ENCODE data around the gene TMEM229B. TPM values are rescaled to one million over a fixed set of nuclear protein-coding genes. Genes with fewer than 3 reads are reported as not detected.

The TMEM229B gene
- polyA plus RNA-seq, 1 of the 3 experiments (the other 2 are of a cell fraction) = 0.16 TPM

GRCh38 chr14:67473290-67474082, 15.0 kb downstream of the TMEM229B start:
- H3K27ac ChIP-seq (ENCODE audit: low read depth in 2 of 2, low read length in 1 of 2) = no peak overlapping the region
- no peaks in the 10 kb centered on the region for H4K20me1 ChIP-seq (ENCODE audit: insufficient read depth)
- ChIA-PET CTCF (no interaction called here), POLR2A (no interaction called here)
- H3K9me3 ChIP-seq = no peaks in the 10 kb centered on the region
- H3K36me3 ChIP-seq (replicated peaks in 1 of 2; ENCODE audit: control insufficient read depth in 1 of 2, insufficient read depth in 2 of 2, low read length in 1 of 2) = no peaks in the 10 kb centered on the region
- DNase-seq = no peak
- TF ChIP-seq REST (IDR thresholded peaks at IDR 0.05; ENCODE audit: low read depth, low read length) (no peak), CHD2 (IDR thresholded peaks at IDR 0.05; ENCODE audit: low read length, partially characterized antibody) (no peak), PBX3 (IDR thresholded peaks at IDR 0.05) (no peak), EZH2phosphoT487 (IDR thresholded peaks at IDR 0.05; ENCODE audit: borderline replicate concordance, low read depth) (no peak)
- TF ChIP-seq, protein P1, sequence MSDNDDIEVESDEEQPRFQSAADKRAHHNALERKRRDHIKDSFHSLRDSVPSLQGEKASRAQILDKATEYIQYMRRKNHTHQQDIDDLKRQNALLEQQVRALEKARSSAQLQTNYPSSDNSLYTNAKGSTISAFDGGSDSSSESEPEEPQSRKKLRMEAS (IDR thresholded peaks at IDR 0.05; ENCODE audit: low read depth) = no peak
- no peak overlapping the region for H3K4me3 ChIP-seq (ENCODE audit: low read depth in 2 of 2, low read length in 1 of 2)
- 90% methylated on average over 44 of the region's 52 CpGs for WGBS (ENCODE audit: low lambda C conversion rate)
- H3K27me3 ChIP-seq (ENCODE audit: insufficient read depth) = no peaks in the 10 kb centered on the region
- no peaks in the 10 kb centered on the region for H3K4me1 ChIP-seq (ENCODE audit: control insufficient read depth in 1 of 2, insufficient read depth in 2 of 2, low read depth in 1 of 2, low read length in 1 of 2)
- H3F3A ChIP-seq (replicated peaks; ENCODE audit: insufficient read depth) = no peaks in the 10 kb centered on the region
- no peak overlapping the region for H3K9ac ChIP-seq
- H3K79me2 ChIP-seq (ENCODE audit: insufficient read depth) = no peaks in the 10 kb centered on the region
- H3K4me2 ChIP-seq = no peak overlapping the region
- H2AFZ ChIP-seq (ENCODE audit: low read depth) = no peak overlapping the region
- no peaks in the 10 kb centered on the region for H3K9me2 ChIP-seq

DNA sequence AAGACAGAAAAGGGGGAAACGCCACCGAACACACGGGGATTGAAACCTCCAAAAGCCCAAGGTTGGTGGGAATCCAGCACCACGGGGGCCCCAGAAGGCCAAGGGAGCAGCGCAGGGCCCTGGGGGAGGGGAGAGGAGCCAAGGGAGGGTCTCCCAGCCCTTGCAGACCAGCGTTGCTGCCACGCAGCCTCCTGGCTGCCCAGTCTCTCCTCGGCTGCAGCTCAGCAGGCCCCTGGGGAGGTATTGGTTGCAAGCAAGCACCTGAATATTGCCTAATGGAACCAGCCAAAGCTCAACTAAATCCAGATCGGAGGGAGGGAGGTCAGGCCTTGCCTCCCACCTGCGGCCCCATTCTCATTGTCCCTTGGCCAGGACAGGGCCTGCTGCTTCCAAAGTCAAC, 15.8 kb downstream of the TMEM229B start:
- Histone ChIP-seq H4K20me1 (ENCODE audit: insufficient read depth) (no peaks in the 10 kb centered on the region), H3K9me3 (no peaks in the 10 kb centered on the region), H3K4me2 (no peak overlapping the region), H3K36me3 (replicated peaks in 1 of 2; ENCODE audit: control insufficient read depth in 1 of 2, insufficient read depth in 2 of 2, low read length in 1 of 2) (no peaks in the 10 kb centered on the region), H3K9ac (no peak overlapping the region), H3K27me3 (ENCODE audit: insufficient read depth) (no peaks in the 10 kb centered on the region), H3K79me2 (ENCODE audit: insufficient read depth) (no peaks in the 10 kb centered on the region), H3F3A (replicated peaks; ENCODE audit: insufficient read depth) (no peaks in the 10 kb centered on the region), H3K4me3 (ENCODE audit: low read depth in 2 of 2, low read length in 1 of 2) (no peak overlapping the region), H3K4me1 (ENCODE audit: control insufficient read depth in 1 of 2, insufficient read depth in 2 of 2, low read depth in 1 of 2, low read length in 1 of 2) (no peaks in the 10 kb centered on the region), H3K9me2 (no peaks in the 10 kb centered on the region), H3K27ac (ENCODE audit: low read depth in 2 of 2, low read length in 1 of 2) (no peak overlapping the region), H2AFZ (ENCODE audit: low read depth) (no peak overlapping the region)
- ChIA-PET CTCF (interaction anchor here (0.7 kb wide), 1 partner anchor 46 kb away, joined by 3 read pairs; no protein-coding TSS in a partner anchor), POLR2A (no interaction called here)
- no peak for DNase-seq
- 55% methylated on average over 5 of the region's 10 CpGs for WGBS (ENCODE audit: low lambda C conversion rate)
- TF ChIP-seq MXI1 (IDR thresholded peaks at IDR 0.05; ENCODE audit: low read depth, low read length) (no peak), GABPA (IDR thresholded peaks at IDR 0.05; ENCODE audit: low read depth) (no peak), USF2 (IDR thresholded peaks at IDR 0.05; ENCODE audit: borderline replicate concordance, low read depth, low read length) (no peak), NRF1 (IDR thresholded peaks at IDR 0.05; ENCODE audit: low read depth, low read length) (no peak), REST (IDR thresholded peaks at IDR 0.05; ENCODE audit: low read depth, low read length) (no peak), RXRA (IDR thresholded peaks at IDR 0.05; ENCODE audit: borderline replicate concordance, low read depth) (no peak), POLR2AphosphoS5 (IDR thresholded peaks at IDR 0.05; ENCODE audit: low read depth, low read length) (no peak)
- TF ChIP-seq, protein P2, sequence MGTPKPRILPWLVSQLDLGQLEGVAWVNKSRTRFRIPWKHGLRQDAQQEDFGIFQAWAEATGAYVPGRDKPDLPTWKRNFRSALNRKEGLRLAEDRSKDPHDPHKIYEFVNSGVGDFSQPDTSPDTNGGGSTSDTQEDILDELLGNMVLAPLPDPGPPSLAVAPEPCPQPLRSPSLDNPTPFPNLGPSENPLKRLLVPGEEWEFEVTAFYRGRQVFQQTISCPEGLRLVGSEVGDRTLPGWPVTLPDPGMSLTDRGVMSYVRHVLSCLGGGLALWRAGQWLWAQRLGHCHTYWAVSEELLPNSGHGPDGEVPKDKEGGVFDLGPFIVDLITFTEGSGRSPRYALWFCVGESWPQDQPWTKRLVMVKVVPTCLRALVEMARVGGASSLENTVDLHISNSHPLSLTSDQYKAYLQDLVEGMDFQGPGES (IDR thresholded peaks at IDR 0.05; ENCODE audit: low read depth, low read length) = no peak

Measured in SK-N-SH (cell line).